ENCODE results near the gene QDPR. TPM values are rescaled to one million over a fixed set of nuclear protein-coding genes. Genes with fewer than 3 reads are reported as not detected.
"Not testable (repeated sequence)": the region's sequence is repeated elsewhere in the genome, so short reads cannot be mapped to it uniquely, and the experiment has no call there.

QDPR gene
- total and polyA plus RNA-seq, 8 donors, result 11.4 to 56.8 (median 16.8) TPM

- Histone ChIP-seq H3K9me3 (no peaks in the 10 kb centered on the region), H3K27me3 (no peaks in the 10 kb centered on the region), H3K4me3 (no peak overlapping the region), H3K36me3 (no peaks in the 10 kb centered on the region), H3K4me1 (no peaks in the 10 kb centered on the region), H3K27ac (peak overlapping the region in 1 of 4 donors; percentile 51)
- peak in 3 of 4 donors; percentile 46 to 65 (median 58) for ATAC-seq
- 14 to 16% methylated on average over 6 of the region's 6 CpGs for WGBS, 2 donors
- no peak for TF ChIP-seq CTCF (IDR thresholded peaks at IDR 0.05)
- intact Hi-C loops (cut with DNase I), result no loop called here
- DNase-seq, result no peak
- FAIRE-seq, result no peak
These were observed 32.3 kb upstream of the QDPR start for GRCh38 chr4:17544205-17544604.

GRCh38 chr4:17537060-17537459, 25.2 kb upstream of the QDPR start:
- H3K27ac ChIP-seq; H3K36me3 ChIP-seq; H3K4me3 ChIP-seq; ATAC-seq; H3K27me3 ChIP-seq; H3K4me1 ChIP-seq; FAIRE-seq; H3K9me3 ChIP-seq; intact Hi-C loops (cut with DNase I); DNase-seq: not testable (repeated sequence)
- 78 to 87% methylated on average over 6 of the region's 6 CpGs for WGBS, 2 donors

DNA sequence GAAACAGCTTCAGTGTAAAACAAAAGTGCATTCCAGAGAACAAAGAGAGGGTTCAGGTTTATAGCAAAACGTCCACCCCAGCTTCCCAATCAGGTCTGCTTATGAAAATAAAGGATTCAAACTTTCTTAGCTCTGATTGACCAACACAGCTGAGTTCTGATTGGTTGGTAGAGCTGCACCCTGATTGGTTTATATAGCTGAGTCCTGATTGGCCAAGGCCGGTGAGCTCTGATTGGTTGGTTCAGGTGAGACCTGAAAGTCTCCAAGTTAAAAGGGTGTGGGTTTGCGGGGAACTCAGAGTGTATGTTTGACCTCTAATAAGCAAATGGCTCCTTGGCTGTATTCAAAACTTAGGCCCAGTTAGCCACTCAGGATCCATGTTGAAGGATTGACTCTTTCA, 24.0 kb upstream of the QDPR start:
- 78 to 79% methylated on average over 3 of the region's 3 CpGs for WGBS, 2 donors
- Histone ChIP-seq H3K4me1 (no peaks in the 10 kb centered on the region), H3K27me3 (no peaks in the 10 kb centered on the region), H3K27ac (no peak overlapping the region), H3K9me3 (no peaks in the 10 kb centered on the region), H3K4me3 (no peak overlapping the region), H3K36me3 (no peaks in the 10 kb centered on the region)
- intact Hi-C loops (cut with DNase I), result no loop called here
- FAIRE-seq (no peak), DNase-seq (no peak), ATAC-seq (peak in 3 of 4 donors; percentile 47 to 88 (median 78))
- TF ChIP-seq CTCF (IDR thresholded peaks at IDR 0.05), result no peak

GRCh38 chr4:17535242-17535641, 23.4 kb upstream of the QDPR start:
- Histone ChIP-seq H3K4me3 (peak overlapping the region in 1 of 4 donors; percentile 6), H3K27ac (no peak overlapping the region), H3K27me3 (no peaks in the 10 kb centered on the region), H3K36me3 (no peaks in the 10 kb centered on the region), H3K9me3 (no peaks in the 10 kb centered on the region), H3K4me1 (no peaks in the 10 kb centered on the region)
- 46 to 49% methylated on average over 4 of the region's 4 CpGs for WGBS, 2 donors
- TF ChIP-seq CTCF (IDR thresholded peaks at IDR 0.05), result no peak
- ATAC-seq (peak in 3 of 4 donors; percentile 63 to 71 (median 65)), DNase-seq (no peak), FAIRE-seq (no peak)
- intact Hi-C loops (cut with DNase I), result no loop called here

- no peak for TF ChIP-seq CTCF (IDR thresholded peaks at IDR 0.05)
- no peak for DNase-seq
- Histone ChIP-seq H3K36me3 (no peaks in the 10 kb centered on the region), H3K4me1 (no peaks in the 10 kb centered on the region), H3K9me3 (no peaks in the 10 kb centered on the region), H3K27ac (no peak overlapping the region), H3K4me3 (no peak overlapping the region), H3K27me3 (no peaks in the 10 kb centered on the region)
- intact Hi-C loops (cut with DNase I), result no loop called here
- FAIRE-seq, result no peak
- WGBS, 2 donors, result 91 to 93% methylated on average over 4 of the region's 4 CpGs
- no peak for ATAC-seq
These were observed 22.8 kb upstream of the QDPR start for GRCh38 chr4:17534705-17535104.
